Activated CD4-positive, alpha-beta memory T cell treated with anti-CD3 and anti-CD28 coated beads, Interleukin-2, amount 10 ng/mL, durations not matched to agents 7 days and 5 days (primary cell): ENCODE measurements around the gene ESF1. TPM values are rescaled to one million over a fixed set of nuclear protein-coding genes. Genes with fewer than 3 reads are reported as not detected.
"Not testable (repeated sequence)": the region's sequence is repeated elsewhere in the genome, so short reads cannot be mapped to it uniquely, and the experiment has no call there.

ENCODE experiments used
- CTCF ChIA-PET: fragments of 350-600 bp; sonication (Branson Sonifier 250); formaldehyde crosslinking; loops from one replicate; lab custom pipeline; 2021; ENCODE audit warnings: antibody characterized with exemption, inconsistent platforms; lab: Charles Lee
- POLR2A ChIA-PET: fragments of 350-600 bp; sonication (Branson Sonifier 250); formaldehyde crosslinking; loops from one replicate; lab custom pipeline; 2021; ENCODE audit warnings: antibody characterized with exemption; lab: Charles Lee
- DNase-seq: peaks from one replicate; pipeline ENCODE4 v3.0.0-alpha.2; 2020
- H3K27ac Mint-ChIP-seq: one replicate; pipeline ENCODE4 v1.8.0; 2021; ENCODE audit warnings: mild to moderate bottlenecking, mixed read lengths
- H3K27me3 Mint-ChIP-seq: one replicate; pipeline ENCODE4 v1.8.0; 2021; ENCODE audit warnings: mixed read lengths
- H3K36me3 Mint-ChIP-seq: one replicate; pipeline ENCODE4 v1.8.0; 2021; ENCODE audit warnings: low read depth, mixed read lengths
- H3K4me1 Mint-ChIP-seq: one replicate; pipeline ENCODE4 v1.8.0; 2021; ENCODE audit warnings: mixed read lengths
- H3K4me3 Mint-ChIP-seq: one replicate; pipeline ENCODE4 v1.8.0; 2021; ENCODE audit warnings: mild to moderate bottlenecking, mixed read lengths
- H3K9me3 Mint-ChIP-seq: one replicate; pipeline ENCODE4 v1.8.0; 2021; ENCODE audit warnings: mixed read lengths
- total RNA-seq, 2 experiments: library from RNA; stranded (reverse); gene quantifications; one replicate each; pipeline ENCODE4 v1.2.3, GENCODE V29; 2021

ESF1 gene
- total RNA-seq, 2 experiments from 2014 or later: 10.1 to 10.6 TPM

DNA sequence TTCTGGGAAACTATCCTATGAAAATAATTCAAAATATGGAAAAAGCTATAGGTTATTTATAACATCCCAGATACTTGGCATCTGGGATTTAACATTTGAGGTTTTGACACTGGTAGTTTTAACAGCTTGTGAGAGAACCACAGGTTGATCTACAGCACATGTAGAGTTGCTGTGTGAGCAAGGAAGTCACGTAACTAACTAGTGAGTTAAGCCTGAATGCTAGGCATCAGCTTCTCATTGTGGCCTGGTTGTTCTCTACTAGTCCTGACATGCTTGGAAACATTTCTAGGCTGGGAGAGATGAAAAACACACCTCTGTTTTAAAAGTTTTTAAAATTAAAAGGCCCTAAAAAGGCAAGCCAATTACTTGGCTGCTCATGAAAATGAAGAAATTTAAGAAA is 28.2 kb downstream of the ESF1 start:
- no peak overlapping the region for H3K4me3 Mint-ChIP-seq
- CTCF ChIA-PET: interaction anchor here (0.8 to 2.0 kb wide), 2 partner anchors 16 to 210 kb away, joined by 3 to 6 read pairs; no protein-coding TSS in a partner anchor
- peaks cover 14% of the 10 kb centered on the region for H3K36me3 Mint-ChIP-seq
- DNase-seq: no peak
- no peaks in the 10 kb centered on the region for H3K27me3 Mint-ChIP-seq
- POLR2A ChIA-PET: interaction anchor here (1.7 kb wide), 1 partner anchor 28 kb away, joined by 5 read pairs; the partner anchor contains the start of genes ESF1 and NDUFAF5
- H3K27ac Mint-ChIP-seq: no peak overlapping the region
- H3K9me3 Mint-ChIP-seq: no peaks in the 10 kb centered on the region
- H3K4me1 Mint-ChIP-seq: no peaks in the 10 kb centered on the region

DNA sequence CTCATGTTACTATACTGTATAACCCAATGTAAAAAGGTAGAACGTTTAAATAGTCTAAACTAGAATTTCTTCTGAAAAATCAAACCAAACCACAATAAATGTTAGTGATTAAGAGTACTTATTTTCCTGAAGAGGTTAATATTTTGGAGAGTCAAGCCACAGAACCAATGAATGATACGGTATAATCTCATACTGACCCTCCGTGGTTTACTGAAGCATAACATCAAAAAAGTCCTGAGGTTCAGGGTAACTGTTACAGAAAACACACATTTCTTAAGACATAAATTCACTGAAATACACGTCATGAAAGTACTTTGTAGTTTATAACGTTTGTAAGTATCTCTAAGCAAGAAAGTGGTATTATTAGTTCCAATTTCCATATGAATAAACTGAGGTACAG is 28.9 kb downstream of the ESF1 start:
- DNase-seq: no peak
- Mint-ChIP-seq H3K9me3 (no peaks in the 10 kb centered on the region), H3K4me3 (no peak overlapping the region), H3K36me3 (peaks cover 18% of the 10 kb centered on the region), H3K27ac (no peak overlapping the region), H3K4me1 (no peaks in the 10 kb centered on the region), H3K27me3 (no peaks in the 10 kb centered on the region)
- ChIA-PET POLR2A (interaction anchor here (1.7 kb wide), 1 partner anchor 28 kb away, joined by 5 read pairs; the partner anchor contains the start of genes ESF1 and NDUFAF5), CTCF (interaction anchor here (0.8 to 0.9 kb wide), 2 partner anchors 16 to 209 kb away, joined by 3 read pairs; no protein-coding TSS in a partner anchor)

DNA sequence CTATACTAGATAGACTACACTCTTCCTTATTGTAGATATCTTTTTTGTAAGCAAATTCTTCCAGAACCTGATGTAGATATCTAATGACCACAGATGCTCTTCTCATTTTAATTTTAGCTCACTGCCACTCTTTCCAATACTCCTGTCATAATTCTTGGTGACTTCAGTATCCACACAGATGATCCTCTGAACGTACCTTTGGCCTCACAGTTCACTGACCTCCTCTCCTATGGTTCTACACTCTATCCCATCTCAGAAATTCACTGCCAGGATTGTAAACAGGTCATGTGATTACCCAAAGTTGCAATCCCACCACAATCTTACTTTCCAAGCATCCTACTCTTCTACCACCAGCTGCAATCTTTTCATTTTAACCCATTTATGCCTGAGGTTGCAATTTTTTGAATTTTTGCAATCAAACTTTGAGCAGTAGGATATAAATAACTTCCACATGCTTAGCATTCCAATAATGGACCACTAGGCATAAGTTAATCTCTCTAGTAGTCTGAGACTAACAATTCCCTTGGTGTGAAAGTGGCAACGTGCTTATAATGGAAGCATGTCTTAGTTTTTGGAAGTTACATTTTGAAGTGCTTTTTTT is 31.2 kb downstream of the ESF1 start:
- POLR2A ChIA-PET: no interaction called here

GRCh38 chr20:13749811-13750210 is 34.9 kb downstream of the ESF1 start:
- no peaks in the 10 kb centered on the region for H3K4me1 Mint-ChIP-seq
- no peaks in the 10 kb centered on the region for H3K9me3 Mint-ChIP-seq
- H3K27ac Mint-ChIP-seq: no peak overlapping the region
- no peak overlapping the region for H3K4me3 Mint-ChIP-seq
- H3K27me3 Mint-ChIP-seq: no peaks in the 10 kb centered on the region
- CTCF ChIA-PET: no interaction called here
- POLR2A ChIA-PET: no interaction called here
- H3K36me3 Mint-ChIP-seq: peaks cover 8% of the 10 kb centered on the region
- no peak for DNase-seq

More for the DNA sequence above, 31.2 kb downstream of the ESF1 start:
- Mint-ChIP-seq H3K4me1 (no peaks in the 10 kb centered on the region), H3K27ac (no peak overlapping the region), H3K4me3 (no peak overlapping the region), H3K9me3 (no peaks in the 10 kb centered on the region), H3K27me3 (no peaks in the 10 kb centered on the region), H3K36me3 (peaks cover 12% of the 10 kb centered on the region)
- no peak for DNase-seq
- CTCF ChIA-PET: interaction anchor here (2.5 kb wide), 1 partner anchor 18 kb away, joined by 8 read pairs; no protein-coding TSS in a partner anchor

DNA sequence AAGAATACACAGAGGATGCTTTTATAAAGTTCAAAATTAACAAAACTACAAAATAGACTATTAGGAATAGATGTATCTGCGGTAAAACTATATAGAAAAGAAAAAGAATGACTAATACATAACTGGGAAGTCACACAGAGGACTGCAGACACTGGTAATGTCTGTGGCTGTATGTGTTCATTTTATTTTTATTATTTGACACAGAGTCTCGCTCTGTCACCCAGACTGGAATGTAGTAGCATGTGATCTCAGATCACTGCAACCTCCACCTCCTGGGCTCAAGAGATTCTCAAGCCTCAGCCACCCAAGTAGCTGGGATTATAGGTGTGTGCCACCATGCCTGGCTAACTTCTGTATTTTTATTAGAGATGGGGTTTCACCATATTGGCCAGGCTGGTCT is 38.9 kb downstream of the ESF1 start:
- Mint-ChIP-seq H3K4me3 (no peak overlapping the region), H3K36me3 (peaks cover 28% of the 10 kb centered on the region), H3K9me3 (peaks cover 2% of the 10 kb centered on the region), H3K27ac (no peak overlapping the region), H3K27me3 (no peaks in the 10 kb centered on the region), H3K4me1 (peaks cover 5% of the 10 kb centered on the region)
- ChIA-PET POLR2A (no interaction called here), CTCF (no interaction called here)
- DNase-seq: no peak

- H3K4me3 Mint-ChIP-seq: no peak overlapping the region
- H3K9me3 Mint-ChIP-seq: peaks cover 6% of the 10 kb centered on the region
- H3K27ac Mint-ChIP-seq: no peak overlapping the region
- ChIA-PET POLR2A (no interaction called here), CTCF (no interaction called here)
- peaks cover 5% of the 10 kb centered on the region for H3K4me1 Mint-ChIP-seq
- no peak for DNase-seq
- no peaks in the 10 kb centered on the region for H3K27me3 Mint-ChIP-seq
- H3K36me3 Mint-ChIP-seq: peaks cover 35% of the 10 kb centered on the region
Measured at GRCh38 chr20:13744352-13744751, 40.4 kb downstream of the ESF1 start.

GRCh38 chr20:13741879-13742278 is 42.8 kb downstream of the ESF1 start:
- POLR2A ChIA-PET: no interaction called here
- H3K9me3 Mint-ChIP-seq: peaks cover 6% of the 10 kb centered on the region
- H3K4me3 Mint-ChIP-seq: no peak overlapping the region
- peaks cover 38% of the 10 kb centered on the region for H3K36me3 Mint-ChIP-seq
- DNase-seq: no peak
- CTCF ChIA-PET: no interaction called here
- H3K27me3 Mint-ChIP-seq: no peaks in the 10 kb centered on the region
- peaks cover 5% of the 10 kb centered on the region for H3K4me1 Mint-ChIP-seq
- no peak overlapping the region for H3K27ac Mint-ChIP-seq

GRCh38 chr20:13739731-13740649 is 44.7 kb downstream of the ESF1 start:
- no peak for DNase-seq
- H3K27me3 Mint-ChIP-seq: no peaks in the 10 kb centered on the region
- POLR2A ChIA-PET: no interaction called here
- no peak overlapping the region for H3K4me3 Mint-ChIP-seq
- H3K36me3 Mint-ChIP-seq: peaks cover 43% of the 10 kb centered on the region
- H3K9me3 Mint-ChIP-seq: peaks cover 6% of the 10 kb centered on the region
- H3K4me1 Mint-ChIP-seq: peaks cover 5% of the 10 kb centered on the region
- no peak overlapping the region for H3K27ac Mint-ChIP-seq
- CTCF ChIA-PET: interaction anchor here (1.4 kb wide), 1 partner anchor 49 kb away, joined by 4 read pairs; no protein-coding TSS in a partner anchor

- DNase-seq, H3K27ac Mint-ChIP-seq, CTCF ChIA-PET, H3K4me3 Mint-ChIP-seq, H3K4me1 Mint-ChIP-seq, POLR2A ChIA-PET, H3K9me3 Mint-ChIP-seq, H3K27me3 Mint-ChIP-seq: not testable (repeated sequence)
- H3K36me3 Mint-ChIP-seq: peaks cover 42% of the 10 kb centered on the region
Measured at GRCh38 chr20:13738187-13738586, 46.5 kb downstream of the ESF1 start.

- Mint-ChIP-seq H3K36me3 (peaks cover 46% of the 10 kb centered on the region), H3K27me3 (no peaks in the 10 kb centered on the region), H3K9me3 (peaks cover 6% of the 10 kb centered on the region), H3K4me3 (no peak overlapping the region), H3K27ac (no peak overlapping the region), H3K4me1 (peaks cover 3% of the 10 kb centered on the region)
- ChIA-PET POLR2A (no interaction called here), CTCF (no interaction called here)
- DNase-seq: no peak
Measured at GRCh38 chr20:13736436-13737191, 48.1 kb downstream of the ESF1 start.

GRCh38 chr20:13735826-13736225 is 48.9 kb downstream of the ESF1 start:
- no peak overlapping the region for H3K27ac Mint-ChIP-seq
- DNase-seq: no peak
- H3K9me3 Mint-ChIP-seq: peaks cover 4% of the 10 kb centered on the region
- POLR2A ChIA-PET: no interaction called here
- CTCF ChIA-PET: no interaction called here
- peaks cover 45% of the 10 kb centered on the region for H3K36me3 Mint-ChIP-seq
- no peaks in the 10 kb centered on the region for H3K27me3 Mint-ChIP-seq
- no peak overlapping the region for H3K4me3 Mint-ChIP-seq
- peaks cover under 1% of the 10 kb centered on the region for H3K4me1 Mint-ChIP-seq

- POLR2A ChIA-PET: no interaction called here
- CTCF ChIA-PET: no interaction called here
- no peaks in the 10 kb centered on the region for H3K27me3 Mint-ChIP-seq
- H3K4me1 Mint-ChIP-seq: no peaks in the 10 kb centered on the region
- peaks cover 13% of the 10 kb centered on the region for H3K36me3 Mint-ChIP-seq
- no peak overlapping the region for H3K27ac Mint-ChIP-seq
- DNase-seq: no peak
- no peak overlapping the region for H3K4me3 Mint-ChIP-seq
- no peaks in the 10 kb centered on the region for H3K9me3 Mint-ChIP-seq
Measured at GRCh38 chr20:13723011-13723410, 61.7 kb downstream of the ESF1 start.

DNA sequence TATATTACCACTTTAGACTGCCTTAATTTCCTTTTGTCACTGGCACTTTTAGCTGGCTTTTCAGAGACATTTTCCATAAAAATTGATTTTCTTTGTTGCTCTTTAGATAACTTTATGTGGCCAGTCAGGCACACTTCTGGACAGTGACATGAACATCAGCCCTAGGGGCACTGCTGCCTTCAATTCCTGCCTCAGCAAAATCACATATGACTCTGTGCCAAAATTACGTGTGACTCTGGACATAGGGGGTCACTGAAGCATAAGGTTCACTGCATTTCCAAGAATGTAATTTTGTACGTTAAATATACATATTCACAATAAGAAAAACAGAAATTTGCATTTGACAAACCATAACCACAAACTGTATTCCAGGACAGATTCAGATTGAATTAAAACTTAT is 66.5 kb downstream of the ESF1 start:
- H3K36me3 Mint-ChIP-seq: peaks cover 32% of the 10 kb centered on the region
- CTCF ChIA-PET: no interaction called here
- no peak for DNase-seq
- no peaks in the 10 kb centered on the region for H3K9me3 Mint-ChIP-seq
- H3K4me3 Mint-ChIP-seq: no peak overlapping the region
- H3K4me1 Mint-ChIP-seq: no peaks in the 10 kb centered on the region
- H3K27me3 Mint-ChIP-seq: no peaks in the 10 kb centered on the region
- no peak overlapping the region for H3K27ac Mint-ChIP-seq
- POLR2A ChIA-PET: no interaction called here
